K562 (cell line): Measurements from ENCODE around the gene MARCHF11. TPM values are rescaled to one million over a fixed set of nuclear protein-coding genes. Genes with fewer than 3 reads are reported as not detected.

Experiments
- CBFA2T3 ChIP-seq: fragments of 450-650 bp; IDR thresholded peaks from 2 replicates; pipeline ENCODE4 v1.6.1; 2017
- CHAMP1 ChIP-seq: fragments of 450-650 bp; IDR thresholded peaks from 2 replicates; pipeline ENCODE4 v1.6.1; 2016; ENCODE audit warnings: mild to moderate bottlenecking
- ETV5 ChIP-seq: sonication (generic); formaldehyde crosslinking; IDR thresholded peaks from 2 replicates; pipeline ENCODE4 v1.4.0; 2020; ENCODE audit warnings: low read depth, mild to moderate bottlenecking, missing genetic modification reagents
- EWSR1 ChIP-seq: fragments of 450-650 bp; IDR thresholded peaks from 2 replicates; pipeline ENCODE4 v1.6.1; 2018; ENCODE audit warnings: borderline replicate concordance, mild to moderate bottlenecking, low read depth, moderate library complexity; ENCODE audit not compliant: partially characterized antibody
- FUS ChIP-seq: fragments of 200-400 bp; formaldehyde crosslinking; optimal IDR thresholded peaks from 2 replicates; pipeline ENCODE3; 2017; ENCODE audit warnings: low read depth, low read length
- IFI16 ChIP-seq: fragments of 250-450 bp; sonication (Bioruptor Pico); IDR thresholded peaks from 2 replicates; pipeline ENCODE4 v2.1.2; 2022; ENCODE audit warnings: mild to moderate bottlenecking, inconsistent platforms
- PCBP2 ChIP-seq: fragments of 200-400 bp; formaldehyde crosslinking; IDR thresholded peaks from 2 replicates; pipeline ENCODE4 v1.6.1; 2018; ENCODE audit warnings: low read length, low read depth, mild to moderate bottlenecking, moderate library complexity; ENCODE audit not compliant: poor library complexity, severe bottlenecking
- RBBP5 ChIP-seq: fragments of 200-600 bp; sonication (generic); IDR thresholded peaks from 2 replicates; pipeline ENCODE4 v1.6.1; 2012; ENCODE audit warnings: borderline replicate concordance, mild to moderate bottlenecking, low read length, control low read depth, inconsistent platforms; ENCODE audit not compliant: insufficient read depth, poor library complexity, severe bottlenecking
- TCF15 ChIP-seq: fragments of 250-450 bp; sonication (Bioruptor Pico); IDR thresholded peaks from 2 replicates; pipeline ENCODE4 v1.8.0; 2022; ENCODE audit warnings: moderate library complexity, mild to moderate bottlenecking, inconsistent platforms
- ZNF184 ChIP-seq: sonication (generic); formaldehyde crosslinking; IDR thresholded peaks from 2 replicates; pipeline ENCODE4 v1.5.0; 2020; ENCODE audit warnings: missing genetic modification reagents
- ZNF217 ChIP-seq: sonication (generic); formaldehyde crosslinking; IDR thresholded peaks from 2 replicates; pipeline ENCODE4 v1.8.0; 2022; ENCODE audit warnings: mild to moderate bottlenecking, missing genetic modification reagents
- polyA plus RNA-seq, 8 experiments: library from polyadenylated mRNA; depleted of rRNA in 4 of 8; stranded (reverse) in 5 of 8; unstranded in 3 of 8; fragments of >200 nt; fragmentation: Nextera tagmentation in 2 of 8; fragmentation: Illumina TruSeq in 1 of 8; extraction: Ambion mirVana in 2 of 8; extraction: Trizol in 1 of 8; gene quantifications; 2 replicates each; pipeline versions ENCODE4 v1.2.1 to v1.2.3, GENCODE V29; 2011 to 2014; ENCODE audit warnings: inconsistent platforms in 1 of 8, missing spikeins in 1 of 8
- total RNA-seq, 7 experiments: library from RNA; depleted of rRNA in 6 of 7; stranded (reverse); fragments of >200 nt in 6 of 7; fragmentation: Illumina TruSeq in 2 of 7; extraction: Trizol in 2 of 7; gene quantifications; 2 replicates each; pipeline versions ENCODE4 v1.2.1 to v1.2.3, GENCODE V29; 2011 to 2021; ENCODE audit warnings: low replicate concordance in 1 of 7

The MARCHF11 gene
- total and polyA plus RNA-seq, 9 of the 15 experiments (the other 6 are each of a cell fraction or from before 2014, with no cell fraction given), result not detected

GRCh38 chr5:16149621-16150020 lies 30.0 kb downstream of the MARCHF11 start (continued):
- TF ChIP-seq CHAMP1, result no peak
- no peak for TF ChIP-seq ZNF184 (CRISPR knock-in tag)
- no peak for TF ChIP-seq FUS
- TF ChIP-seq TCF15 (CRISPR knock-in tag), result no peak
- TF ChIP-seq RBBP5, result no peak
- TF ChIP-seq PCBP2, result no peak
- no peak for TF ChIP-seq IFI16 (CRISPR knock-in tag)
- no peak for TF ChIP-seq CBFA2T3
- TF ChIP-seq EWSR1, result no peak
- no peak for TF ChIP-seq ETV5 (CRISPR knock-in tag)
- no peak for TF ChIP-seq ZNF217 (CRISPR knock-in tag)
